Nephron (organoid): ENCODE results near the gene C2orf78.

ENCODE experiments used
- H3K27ac Mint-ChIP-seq, 3 experiments: 2 replicates each; pipeline ENCODE4 v1.8.0; 2020; ENCODE audit warnings: mixed read lengths in 3 of 3, mild to moderate bottlenecking in 2 of 3, moderate library complexity in 1 of 3
- H3K27me3 Mint-ChIP-seq: 2 replicates; pipeline ENCODE4 v1.8.0; 2021; ENCODE audit warnings: low read depth, mild to moderate bottlenecking, moderate library complexity, mixed read lengths
- H3K36me3 Mint-ChIP-seq: 2 replicates; pipeline ENCODE4 v1.8.0; 2020; ENCODE audit warnings: low read depth, mixed read lengths
- H3K4me1 Mint-ChIP-seq: 2 replicates; pipeline ENCODE4 v1.8.0; 2020; ENCODE audit warnings: mixed read lengths
- H3K4me3 Mint-ChIP-seq, 3 experiments: 2 replicates each; pipeline ENCODE4 v1.8.0; 2020; ENCODE audit warnings: mild to moderate bottlenecking in 3 of 3, mixed read lengths in 3 of 3, moderate library complexity in 2 of 3
- H3K9me3 Mint-ChIP-seq: 2 replicates; pipeline ENCODE4 v1.8.0; 2020; ENCODE audit warnings: mixed read lengths
- CTCF ChIP-seq, 3 experiments: fragments of 200-600 bp; sonication (generic); IDR thresholded peaks; one replicate each; pipeline ENCODE4 v1.5.0; 2021; ENCODE audit warnings: antibody characterized with exemption in 3 of 3; ENCODE audit not compliant: unreplicated experiment in 3 of 3

C2orf78 gene

GRCh38 chr2:73837847-73838585 is 54.0 kb downstream of the C2orf78 start:
- H3K36me3 Mint-ChIP-seq, result peaks cover 38% of the 10 kb centered on the region
- H3K4me1 Mint-ChIP-seq, result peaks cover 15% of the 10 kb centered on the region
- peak overlapping the region in 1 of 3 experiments; percentile 11 for H3K27ac Mint-ChIP-seq
- H3K9me3 Mint-ChIP-seq, result no peaks in the 10 kb centered on the region
- H3K4me3 Mint-ChIP-seq, result no peak overlapping the region
- TF ChIP-seq CTCF (IDR thresholded peaks at IDR 0.05; ENCODE audit: unreplicated experiment in 3 of 3), result no peak
- no peaks in the 10 kb centered on the region for H3K27me3 Mint-ChIP-seq

GRCh38 chr2:73838889-73839534 is 55.0 kb downstream of the C2orf78 start:
- Mint-ChIP-seq H3K4me3 (no peak overlapping the region), H3K9me3 (no peaks in the 10 kb centered on the region), H3K36me3 (peaks cover 32% of the 10 kb centered on the region), H3K4me1 (peaks cover 15% of the 10 kb centered on the region), H3K27me3 (no peaks in the 10 kb centered on the region), H3K27ac (peak overlapping the region; percentile 51 to 65 (median 62))
- no peak for TF ChIP-seq CTCF (IDR thresholded peaks at IDR 0.05; ENCODE audit: unreplicated experiment in 3 of 3)

- Mint-ChIP-seq H3K36me3 (peaks cover 35% of the 10 kb centered on the region), H3K27me3 (no peaks in the 10 kb centered on the region), H3K9me3 (no peaks in the 10 kb centered on the region), H3K4me1 (peaks cover 15% of the 10 kb centered on the region), H3K4me3 (no peak overlapping the region), H3K27ac (peak overlapping the region; percentile 6 to 65 (median 62))
- no peak for TF ChIP-seq CTCF (IDR thresholded peaks at IDR 0.05; ENCODE audit: unreplicated experiment in 3 of 3)
Measured at GRCh38 chr2:73839653-73840411, 55.8 kb downstream of the C2orf78 start.

GRCh38 chr2:73841912-73842738 is 58.1 kb downstream of the C2orf78 start:
- no peak for TF ChIP-seq CTCF (IDR thresholded peaks at IDR 0.05; ENCODE audit: unreplicated experiment in 3 of 3)
- Mint-ChIP-seq H3K9me3 (no peaks in the 10 kb centered on the region), H3K27ac (peak overlapping the region in 1 of 3 experiments; percentile 54), H3K4me3 (no peak overlapping the region), H3K4me1 (peaks cover 9% of the 10 kb centered on the region), H3K27me3 (no peaks in the 10 kb centered on the region), H3K36me3 (peaks cover 46% of the 10 kb centered on the region)

- peaks cover 8% of the 10 kb centered on the region for H3K4me1 Mint-ChIP-seq
- H3K27me3 Mint-ChIP-seq, result no peaks in the 10 kb centered on the region
- H3K4me3 Mint-ChIP-seq, result no peak overlapping the region
- no peak for TF ChIP-seq CTCF (IDR thresholded peaks at IDR 0.05; ENCODE audit: unreplicated experiment in 3 of 3)
- no peak overlapping the region for H3K27ac Mint-ChIP-seq
- peaks cover 52% of the 10 kb centered on the region for H3K36me3 Mint-ChIP-seq
- no peaks in the 10 kb centered on the region for H3K9me3 Mint-ChIP-seq
Measured at GRCh38 chr2:73842739-73843019, 58.7 kb downstream of the C2orf78 start.
